Measurements from ENCODE around the gene GAL3ST3. TPM values are rescaled to one million over a fixed set of nuclear protein-coding genes. Genes with fewer than 3 reads are reported as not detected.

Gene GAL3ST3, protein sequence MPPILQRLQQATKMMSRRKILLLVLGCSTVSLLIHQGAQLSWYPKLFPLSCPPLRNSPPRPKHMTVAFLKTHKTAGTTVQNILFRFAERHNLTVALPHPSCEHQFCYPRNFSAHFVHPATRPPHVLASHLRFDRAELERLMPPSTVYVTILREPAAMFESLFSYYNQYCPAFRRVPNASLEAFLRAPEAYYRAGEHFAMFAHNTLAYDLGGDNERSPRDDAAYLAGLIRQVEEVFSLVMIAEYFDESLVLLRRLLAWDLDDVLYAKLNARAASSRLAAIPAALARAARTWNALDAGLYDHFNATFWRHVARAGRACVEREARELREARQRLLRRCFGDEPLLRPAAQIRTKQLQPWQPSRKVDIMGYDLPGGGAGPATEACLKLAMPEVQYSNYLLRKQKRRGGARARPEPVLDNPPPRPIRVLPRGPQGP
- not detected in 5 replicates for total RNA-seq (2022; extraction: Qiagen RNA extraction; ENCODE audit: low read depth)

DNA sequence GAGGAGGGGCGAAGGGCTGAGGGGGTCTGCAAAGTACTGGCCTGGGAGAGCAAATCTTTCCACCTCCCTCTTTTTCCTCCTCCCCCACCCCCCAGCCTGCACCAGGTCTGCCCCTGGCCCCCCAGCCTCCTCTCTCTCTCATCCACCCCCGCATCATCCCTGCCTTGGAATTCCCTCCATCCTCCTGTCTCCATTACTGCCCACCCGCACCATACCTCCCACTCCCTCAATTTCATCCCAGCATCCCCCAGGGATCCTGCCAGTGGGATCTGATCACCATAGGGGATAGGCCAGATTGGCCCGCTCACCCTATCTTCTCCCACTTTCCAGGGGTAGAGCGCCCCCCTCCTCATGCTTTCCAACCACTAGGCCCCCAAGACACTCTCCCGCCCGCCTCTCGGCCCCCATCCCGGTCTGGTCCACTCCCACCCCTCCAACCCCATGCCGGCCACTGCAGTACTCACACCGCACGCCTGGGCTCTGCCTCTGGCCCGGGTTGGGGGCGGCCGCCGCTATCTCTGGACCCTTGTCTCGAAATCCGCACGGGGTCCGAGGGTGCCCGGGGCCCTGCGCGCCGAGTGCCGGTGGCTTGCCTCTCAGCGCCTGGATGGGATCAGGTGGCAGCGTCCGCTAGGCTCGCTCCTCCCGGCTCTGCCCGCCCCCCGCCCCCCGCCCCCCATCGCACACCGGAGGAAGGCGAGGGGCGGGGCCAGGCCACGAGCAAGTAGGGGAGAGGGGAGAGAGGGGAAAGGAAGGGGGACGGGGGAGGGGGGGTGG is at the start of gene GAL3ST3:
Gene GAL3ST3 (minus strand): TSS at position 615 of the 777 bp plus-strand sequence. CDS start 3,746 bp downstream, outside the sequence.

DNA sequence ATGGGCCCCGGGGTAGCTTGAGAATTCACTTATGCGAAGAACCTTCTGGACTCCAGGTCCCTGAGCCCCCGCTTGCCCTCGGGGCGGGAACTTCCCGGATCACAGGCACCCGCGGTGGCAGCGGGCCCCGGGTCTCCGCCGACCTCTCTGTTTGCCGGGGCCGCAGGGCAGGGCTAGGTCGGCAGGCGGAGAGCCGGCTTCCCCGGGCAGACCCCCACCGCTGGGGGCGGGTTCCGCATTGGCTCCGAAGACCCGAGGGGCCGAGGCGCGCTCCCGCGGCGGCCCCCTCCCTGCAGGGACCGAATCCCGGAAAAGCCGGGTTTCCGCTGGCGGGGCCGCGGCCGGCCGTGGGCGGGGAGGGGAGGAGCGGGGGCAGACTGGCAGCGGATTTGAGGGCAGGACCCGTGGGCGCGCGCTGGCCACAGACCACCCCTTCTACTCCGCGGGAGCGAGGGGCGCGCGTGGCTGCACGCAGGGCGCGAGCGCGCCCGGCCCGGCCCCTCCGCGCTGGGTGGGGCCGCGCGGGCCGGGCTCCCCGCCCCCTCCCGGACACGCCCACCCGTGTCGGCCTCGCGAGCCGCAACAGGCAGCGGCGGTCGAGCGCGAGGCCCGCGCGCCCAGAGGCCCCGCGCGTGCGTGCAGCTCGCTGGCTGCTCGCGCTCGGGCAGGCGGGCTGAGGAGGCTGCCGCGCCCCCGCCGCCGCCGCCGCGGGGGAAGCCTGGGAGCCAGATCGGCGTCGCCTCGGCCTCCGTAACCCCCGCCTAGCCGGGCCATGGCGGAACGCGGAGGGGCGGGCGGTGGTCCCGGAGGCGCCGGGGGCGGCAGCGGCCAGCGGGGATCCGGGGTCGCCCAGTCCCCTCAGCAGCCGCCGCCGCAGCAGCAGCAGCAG is 21.0 kb upstream of the GAL3ST3 start, which contains the start of gene PACS1:
Gene PACS1 (plus strand): TSS at position 558 of the 889 bp plus-strand sequence. CDS start 215 bp downstream, at position 773.

DNA sequence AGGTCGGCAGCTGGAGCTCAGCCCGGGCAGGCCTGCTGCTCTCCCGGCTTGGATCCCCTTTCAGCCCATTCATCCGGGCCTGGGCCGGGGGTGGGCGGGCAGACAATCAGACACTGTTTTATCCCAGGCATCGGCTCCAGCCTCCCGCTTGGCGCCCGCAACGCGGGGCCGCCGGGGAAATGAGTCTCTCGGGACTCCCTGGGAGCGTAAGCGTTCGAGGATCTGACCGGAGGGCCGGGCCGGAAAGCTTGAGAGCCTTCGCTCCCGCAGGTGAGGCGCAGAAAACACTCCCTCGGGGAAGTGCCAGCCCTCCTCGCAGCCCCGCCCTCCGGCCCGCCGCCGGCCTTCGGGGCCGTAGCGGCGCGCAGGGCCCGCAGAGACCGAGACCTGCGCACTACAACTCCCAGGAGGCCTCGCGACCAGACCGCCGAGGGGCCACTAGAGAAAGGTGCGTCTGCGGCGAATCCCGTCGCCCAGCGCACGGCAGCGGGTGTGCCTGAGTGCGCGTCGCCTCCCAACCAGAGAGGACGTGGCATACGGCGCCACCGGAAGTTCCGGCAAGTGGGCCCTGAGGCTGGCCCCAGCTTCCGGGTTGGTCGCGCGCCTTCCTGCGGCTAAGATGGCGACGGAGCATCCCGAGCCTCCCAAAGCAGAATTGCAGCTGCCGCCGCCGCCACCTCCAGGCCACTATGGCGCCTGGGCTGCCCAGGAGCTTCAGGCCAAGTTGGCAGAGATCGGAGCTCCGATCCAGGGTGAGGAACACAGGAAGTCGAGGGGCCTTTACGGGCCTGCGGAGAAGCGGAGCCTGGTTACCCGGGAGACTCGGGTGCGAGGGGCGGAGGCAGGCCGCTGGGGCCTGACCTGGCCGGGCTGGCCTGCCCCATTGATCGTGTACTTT is 3.1 kb upstream of the GAL3ST3 start, which contains the start of gene SF3B2:
Gene SF3B2 (plus strand): TSS at position 599 of the 898 bp plus-strand sequence. CDS start 21 bp downstream, at position 620.

DNA sequence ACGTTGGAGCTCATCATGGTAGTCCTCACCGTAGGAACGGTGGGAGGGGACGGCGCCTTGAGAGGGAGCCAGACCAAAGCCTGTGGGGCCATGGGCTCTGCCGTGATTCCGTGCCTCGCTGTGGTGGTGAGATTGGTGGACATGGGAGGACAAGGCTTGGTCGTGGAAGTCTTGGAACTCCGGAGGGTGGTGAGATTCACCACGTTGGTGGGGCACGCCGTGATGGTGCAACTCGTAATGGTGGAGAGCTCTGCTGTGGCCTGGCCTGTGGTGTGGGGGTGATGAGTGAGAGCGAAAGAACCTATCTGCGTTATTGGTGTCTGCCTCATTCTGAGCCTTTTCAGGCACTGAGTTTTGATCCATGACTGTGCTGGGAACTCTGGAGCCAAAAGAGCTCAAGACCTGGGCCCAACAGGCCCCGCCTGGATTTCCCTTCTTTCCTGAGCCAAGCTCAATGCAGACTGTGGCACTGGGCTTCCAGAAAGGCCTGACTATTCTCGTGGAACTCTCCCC is 22.9 kb downstream of the GAL3ST3 start, which contains the start of gene CATSPER1:
Gene CATSPER1 (minus strand): TSS at position 463 of the 513 bp plus-strand sequence. CDS start 100 bp downstream, at position 363.

DNA sequence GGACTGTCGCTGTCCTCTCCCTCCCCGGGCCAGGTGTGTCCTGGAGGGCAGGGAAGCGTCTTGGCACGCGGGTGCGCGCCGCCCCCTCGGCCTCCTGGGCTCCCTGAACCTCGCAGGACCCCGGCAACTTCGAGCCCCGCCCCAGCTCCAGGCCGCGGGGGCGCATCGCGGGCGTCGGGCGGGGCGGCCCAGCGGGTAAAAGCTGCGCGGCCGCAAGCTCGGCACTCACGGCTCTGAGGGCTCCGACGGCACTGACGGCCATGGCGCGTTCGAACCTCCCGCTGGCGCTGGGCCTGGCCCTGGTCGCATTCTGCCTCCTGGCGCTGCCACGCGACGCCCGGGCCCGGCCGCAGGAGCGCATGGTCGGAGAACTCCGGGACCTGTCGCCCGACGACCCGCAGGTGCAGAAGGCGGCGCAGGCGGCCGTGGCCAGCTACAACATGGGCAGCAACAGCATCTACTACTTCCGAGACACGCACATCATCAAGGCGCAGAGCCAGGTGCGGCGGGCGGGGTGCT is 37.1 kb downstream of the GAL3ST3 start, which contains the start of gene CST6:
Gene CST6 (plus strand): TSS at position 224 of the 519 bp plus-strand sequence. CDS start 37 bp downstream, at position 261.

DNA sequence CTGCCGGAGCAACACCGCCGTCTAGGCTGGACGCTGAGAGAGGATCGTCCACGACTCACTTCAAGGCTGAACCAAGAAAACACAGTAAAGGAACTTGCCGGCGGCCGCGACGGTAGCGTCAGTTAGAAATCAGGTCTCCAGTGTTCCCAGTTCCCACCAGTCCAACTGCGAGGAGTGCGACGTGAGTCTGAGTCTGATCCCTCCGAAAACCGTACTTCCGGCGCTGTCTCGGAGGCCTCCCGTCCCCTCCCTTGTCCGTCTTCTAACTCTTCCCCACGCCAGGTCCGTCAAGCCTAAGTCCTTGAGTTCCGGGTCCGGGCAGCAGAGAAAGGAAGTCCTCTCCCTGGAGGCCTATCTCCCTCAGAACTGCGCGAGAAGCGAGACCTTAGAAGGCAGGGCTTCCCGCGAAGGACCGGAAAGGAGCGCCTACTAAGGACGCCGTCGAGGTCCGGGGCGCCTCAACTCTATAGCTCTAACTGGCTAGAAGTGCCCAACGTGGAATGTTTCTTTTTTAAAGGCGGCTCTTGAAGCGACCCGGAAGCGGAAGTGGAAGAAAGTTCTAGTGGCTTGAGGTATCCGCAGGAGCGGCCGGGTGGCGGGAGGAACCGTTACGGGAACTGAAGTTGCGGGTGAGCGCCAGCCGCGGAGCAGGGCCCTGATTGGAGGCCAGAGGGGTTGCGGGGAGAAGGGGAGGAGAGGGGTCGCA is 46.9 kb downstream of the GAL3ST3 start, which contains the start of the genes BANF1 and EIF1AD:
Gene BANF1 (plus strand): TSS at position 562 of the 706 bp plus-strand sequence. CDS start 748 bp downstream, outside the sequence.
Gene EIF1AD (minus strand): TSS at position 216 of the 706 bp plus-strand sequence. CDS start 1,768 bp downstream, outside the sequence.

Other genes with a start within 250 kb of the GAL3ST3 start
- 0.06 to 0.14 TPM (median 0.11 TPM) in 4 of 5 replicates, not detected in the other for gene SNX32, start 215.2 kb downstream of the GAL3ST3 start, total RNA-seq (2022; extraction: Qiagen RNA extraction; ENCODE audit: low read depth)
- gene CFL1, start 191.0 kb downstream of the GAL3ST3 start, total RNA-seq (2022; extraction: Qiagen RNA extraction; ENCODE audit: low read depth) = 2,114 to 2,300 TPM (median 2,193 TPM) in 5 replicates
- 24.8 to 34.5 TPM (median 33.9 TPM) in 5 replicates for gene MUS81, start 188.7 kb downstream of the GAL3ST3 start, total RNA-seq (2022; extraction: Qiagen RNA extraction; ENCODE audit: low read depth)
- gene EFEMP2, start 176.4 kb downstream of the GAL3ST3 start, total RNA-seq (2022; extraction: Qiagen RNA extraction; ENCODE audit: low read depth) = 0.67 to 2.1 TPM (median 1.4 TPM) in 5 replicates
- gene CTSW, start 169.3 kb downstream of the GAL3ST3 start, total RNA-seq (2022; extraction: Qiagen RNA extraction; ENCODE audit: low read depth) = 0.09 TPM in 1 of 5 replicates, not detected in the others
- gene FIBP, start 160.7 kb downstream of the GAL3ST3 start, total RNA-seq (2022; extraction: Qiagen RNA extraction; ENCODE audit: low read depth) = 74.2 to 92.5 TPM (median 85.4 TPM) in 5 replicates
- 21.7 to 51.3 TPM (median 42.0 TPM) in 5 replicates for gene CCDC85B, start 158.5 kb downstream of the GAL3ST3 start, total RNA-seq (2022; extraction: Qiagen RNA extraction; ENCODE audit: low read depth)
- 176 to 296 TPM (median 205 TPM) in 5 replicates for gene FOSL1, start 148.8 kb downstream of the GAL3ST3 start, total RNA-seq (2022; extraction: Qiagen RNA extraction; ENCODE audit: low read depth)
- gene C11orf68, start 130.1 kb downstream of the GAL3ST3 start, total RNA-seq (2022; extraction: Qiagen RNA extraction; ENCODE audit: low read depth) = 58.3 to 75.5 TPM (median 60.6 TPM) in 5 replicates
- 204 to 286 TPM (median 228 TPM) in 5 replicates for gene DRAP1, start 129.7 kb downstream of the GAL3ST3 start, total RNA-seq (2022; extraction: Qiagen RNA extraction; ENCODE audit: low read depth)
- not detected in 5 replicates for gene TSGA10IP, start 103.7 kb downstream of the GAL3ST3 start, total RNA-seq (2022; extraction: Qiagen RNA extraction; ENCODE audit: low read depth)
- gene SART1, start 87.4 kb downstream of the GAL3ST3 start, total RNA-seq (2022; extraction: Qiagen RNA extraction; ENCODE audit: low read depth) = 43.7 to 71.8 TPM (median 59.1 TPM) in 5 replicates
- 41.2 to 48.0 TPM (median 43.0 TPM) in 5 replicates for gene EIF1AD, start 47.0 kb downstream of the GAL3ST3 start, total RNA-seq (2022; extraction: Qiagen RNA extraction; ENCODE audit: low read depth)
- gene BANF1, start 46.7 kb downstream of the GAL3ST3 start, total RNA-seq (2022; extraction: Qiagen RNA extraction; ENCODE audit: low read depth) = 374 to 484 TPM (median 463 TPM) in 5 replicates
- gene CST6, start 37.2 kb downstream of the GAL3ST3 start, total RNA-seq (2022; extraction: Qiagen RNA extraction; ENCODE audit: low read depth) = not detected in 5 replicates
- gene CATSPER1, start 22.7 kb downstream of the GAL3ST3 start, total RNA-seq (2022; extraction: Qiagen RNA extraction; ENCODE audit: low read depth) = 0.53 to 2.1 TPM (median 1.5 TPM) in 5 replicates
- gene SF3B2, start 3.2 kb upstream of the GAL3ST3 start, total RNA-seq (2022; extraction: Qiagen RNA extraction; ENCODE audit: low read depth) = 168 to 185 TPM (median 175 TPM) in 5 replicates
- gene PACS1, start 21.1 kb upstream of the GAL3ST3 start, total RNA-seq (2022; extraction: Qiagen RNA extraction; ENCODE audit: low read depth) = 49.5 to 72.3 TPM (median 60.7 TPM) in 5 replicates
- gene KLC2, start 208.5 kb upstream of the GAL3ST3 start, total RNA-seq (2022; extraction: Qiagen RNA extraction; ENCODE audit: low read depth) = 34.8 to 48.3 TPM (median 43.1 TPM) in 5 replicates
- 132 to 155 TPM (median 139 TPM) in 5 replicates for gene RAB1B, start 219.5 kb upstream of the GAL3ST3 start, total RNA-seq (2022; extraction: Qiagen RNA extraction; ENCODE audit: low read depth)
- 1.1 to 2.6 TPM (median 2.2 TPM) in 5 replicates for gene CNIH2, start 229.0 kb upstream of the GAL3ST3 start, total RNA-seq (2022; extraction: Qiagen RNA extraction; ENCODE audit: low read depth)
- 100 to 122 TPM (median 111 TPM) in 5 replicates for gene YIF1A, start 240.0 kb upstream of the GAL3ST3 start, total RNA-seq (2022; extraction: Qiagen RNA extraction; ENCODE audit: low read depth)
- 2.0 to 3.5 TPM (median 3.2 TPM) in 5 replicates for gene TMEM151A, start 242.7 kb upstream of the GAL3ST3 start, total RNA-seq (2022; extraction: Qiagen RNA extraction; ENCODE audit: low read depth)